Keratinocyte (primary cell): ENCODE measurements around the gene CTDSP1.

ENCODE experiments used
- CTCF ChIP-seq, 3 experiments: IDR thresholded peaks in 1 of 3; conservative IDR thresholded peaks in 1 of 3; optimal IDR thresholded peaks in 1 of 3; 2 replicates in 2 of 3; 3 replicates in 1 of 3; pipeline versions ENCODE3 to v1.5.1; 2011; ENCODE audit warnings: low read length in 3 of 3, mild to moderate bottlenecking in 3 of 3, moderate library complexity in 2 of 3, control low read depth in 1 of 3, inconsistent platforms in 1 of 3; ENCODE audit not compliant: insufficient read depth in 2 of 3; ENCODE audit errors: extremely low read depth in 1 of 3
- EZH2 ChIP-seq: IDR thresholded peaks from one replicate; pipeline ENCODE4 v1.6.1; 2012; ENCODE audit warnings: inconsistent platforms, mild to moderate bottlenecking, low read length, moderate library complexity

- TF ChIP-seq CTCF (optimal IDR thresholded peaks at IDR 0.05 in 1 of 3, IDR thresholded peaks at IDR 0.05 in 1 of 3, conservative IDR thresholded peaks at IDR 0.05 in 1 of 3; ENCODE audit: extremely low read depth in 1 of 3, insufficient read depth in 2 of 3, low read length in 3 of 3) (no peak), EZH2 (no peak)
Measured at GRCh38 chr2:218378053-218378452, 21.6 kb upstream of the CTDSP1 start.
